ENCODE data around the gene CMTM7.

The CMTM7 gene, protein sequence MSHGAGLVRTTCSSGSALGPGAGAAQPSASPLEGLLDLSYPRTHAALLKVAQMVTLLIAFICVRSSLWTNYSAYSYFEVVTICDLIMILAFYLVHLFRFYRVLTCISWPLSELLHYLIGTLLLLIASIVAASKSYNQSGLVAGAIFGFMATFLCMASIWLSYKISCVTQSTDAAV

DNA sequence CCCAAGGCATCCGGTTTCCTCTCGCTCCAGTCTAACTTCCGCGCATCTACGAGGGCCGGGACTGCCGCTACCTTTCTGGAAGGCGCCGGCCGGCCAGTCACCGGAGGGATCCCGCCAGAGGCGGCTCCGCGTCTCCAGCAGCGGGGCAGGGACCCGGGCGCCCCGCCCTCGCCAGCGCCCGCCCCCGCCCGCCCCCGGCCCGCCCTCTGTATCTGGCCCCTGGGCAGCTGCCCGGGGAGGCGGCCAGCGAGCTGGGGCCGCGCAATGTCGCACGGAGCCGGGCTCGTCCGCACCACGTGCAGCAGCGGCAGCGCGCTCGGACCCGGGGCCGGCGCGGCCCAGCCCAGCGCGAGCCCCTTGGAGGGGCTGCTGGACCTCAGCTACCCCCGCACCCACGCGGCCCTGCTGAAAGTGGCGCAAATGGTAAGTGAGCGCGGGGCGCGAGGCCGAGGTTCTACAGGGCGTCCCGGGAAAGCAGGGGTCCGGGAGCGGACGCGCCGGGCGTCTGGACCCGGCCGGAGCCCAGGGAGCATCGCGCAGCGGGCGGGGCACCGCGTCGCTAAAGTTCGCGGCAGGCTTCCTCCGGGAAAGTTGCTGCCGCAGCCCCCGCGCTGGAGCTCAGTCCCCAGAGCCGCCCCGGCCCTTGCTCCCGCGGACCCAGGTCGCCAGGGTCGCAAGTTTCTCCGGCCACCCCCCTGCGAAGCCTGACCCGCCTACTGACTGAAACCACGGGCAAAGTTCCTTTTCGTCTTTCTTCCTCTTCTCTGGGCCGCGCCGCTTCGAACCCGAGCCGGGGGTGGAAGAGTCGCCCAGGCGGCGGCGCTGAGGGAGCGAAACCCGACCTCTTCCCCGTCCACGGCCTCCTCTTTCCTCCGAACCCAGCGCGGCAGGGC is at the start of gene CMTM7:
Gene CMTM7, plus strand, starts transcription at position 211 of the 893 bp plus-strand sequence. Its CDS starts 54 bp downstream, at position 265.
- DNase-seq = peak; percentile 32

DNA sequence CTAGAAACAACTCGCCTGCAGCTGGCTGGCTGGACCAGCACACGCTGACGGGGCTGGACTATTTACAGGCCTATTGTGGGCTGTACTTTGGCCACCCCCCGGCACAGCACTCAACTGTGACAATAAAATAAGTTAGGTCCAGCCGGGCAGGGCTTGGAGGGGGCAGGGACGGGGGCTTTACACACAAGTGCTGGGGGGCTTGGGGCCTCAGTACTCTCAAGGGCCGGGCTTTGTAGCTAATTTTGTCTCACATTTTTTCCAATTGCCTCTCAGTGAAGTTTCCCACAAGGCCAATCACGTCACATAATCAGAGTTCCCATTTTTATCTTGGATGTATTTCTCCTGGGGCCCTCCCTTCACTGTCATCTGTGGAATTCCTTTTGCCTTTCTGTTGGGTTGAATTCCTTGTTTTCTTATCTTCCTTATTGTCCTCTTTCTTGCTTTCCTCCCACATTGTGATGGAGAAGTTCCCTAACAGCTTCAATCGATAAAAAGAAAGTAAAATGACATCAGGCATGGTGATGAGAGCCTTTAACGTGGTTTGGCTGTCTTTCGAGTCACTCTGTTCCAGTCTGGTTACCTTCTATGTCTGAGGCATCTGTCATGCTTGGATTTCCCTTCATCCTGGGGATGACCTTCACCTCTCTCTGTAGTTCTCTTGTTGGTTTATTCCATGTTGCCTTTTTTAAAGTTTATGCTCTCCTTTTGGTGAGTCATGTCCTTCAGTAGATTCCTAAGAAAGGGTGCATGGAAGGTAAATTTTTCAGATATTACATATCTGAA is 44.1 kb upstream of the CMTM7 start:
- DNase-seq = no peak

DNA sequence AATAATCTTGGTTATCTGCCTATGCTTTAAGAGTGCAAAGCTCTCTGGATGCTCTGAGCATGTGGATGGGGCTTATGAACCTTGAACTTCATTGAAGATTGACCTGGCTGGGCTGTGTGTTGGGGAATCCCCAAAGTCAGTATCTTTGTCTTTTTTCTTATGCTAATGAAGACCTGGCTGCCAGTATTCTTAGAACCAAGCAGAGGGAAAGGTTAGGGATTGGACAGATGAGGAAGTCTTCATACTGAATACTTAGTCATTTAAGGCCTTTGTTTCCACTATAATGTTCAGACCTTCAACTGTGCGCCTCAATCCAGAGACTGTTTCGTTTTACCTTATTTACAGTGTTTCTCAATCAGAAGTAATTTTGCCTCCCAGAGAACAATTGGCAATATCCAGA is 42.5 kb upstream of the CMTM7 start:
- DNase-seq = no peak

DNA sequence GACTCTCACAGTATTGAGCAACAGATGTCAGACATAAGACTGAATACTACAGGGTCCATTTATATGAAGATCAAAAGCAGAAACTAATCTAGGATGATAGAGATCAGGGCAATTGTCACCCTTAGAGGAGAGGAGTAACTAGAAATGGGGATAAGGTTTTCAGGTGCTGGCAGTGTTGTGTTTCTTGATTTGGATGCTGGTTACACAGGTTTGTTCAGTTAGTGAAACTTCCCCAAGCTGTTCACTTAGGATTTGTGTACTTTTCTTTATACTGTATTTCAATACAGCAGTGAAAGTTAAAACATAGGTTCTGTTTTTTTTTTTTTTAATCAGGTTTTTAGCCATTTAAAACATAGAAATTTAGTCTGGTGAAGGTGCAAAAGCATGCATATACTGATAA is 39.1 kb upstream of the CMTM7 start:
- no peak for DNase-seq

DNA sequence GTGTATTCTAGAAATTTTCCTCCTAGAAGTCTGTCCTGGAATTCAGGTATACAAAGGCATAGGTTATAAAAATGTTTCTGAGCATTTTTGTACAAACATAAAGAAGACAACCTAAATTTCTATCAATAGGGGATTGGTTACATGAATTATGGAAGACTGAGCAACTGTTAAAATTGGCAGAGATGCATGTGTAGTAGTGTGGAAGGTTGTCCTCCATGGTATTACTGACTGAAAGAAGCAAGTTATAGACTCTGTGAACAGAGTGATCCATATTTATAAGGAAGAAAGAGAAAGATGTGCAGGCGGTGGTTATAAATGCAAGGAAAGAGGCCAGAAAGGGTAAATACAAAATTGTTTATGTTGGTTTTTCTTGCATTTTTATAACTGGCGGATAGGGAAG is 38.3 kb upstream of the CMTM7 start:
- no peak for DNase-seq

DNA sequence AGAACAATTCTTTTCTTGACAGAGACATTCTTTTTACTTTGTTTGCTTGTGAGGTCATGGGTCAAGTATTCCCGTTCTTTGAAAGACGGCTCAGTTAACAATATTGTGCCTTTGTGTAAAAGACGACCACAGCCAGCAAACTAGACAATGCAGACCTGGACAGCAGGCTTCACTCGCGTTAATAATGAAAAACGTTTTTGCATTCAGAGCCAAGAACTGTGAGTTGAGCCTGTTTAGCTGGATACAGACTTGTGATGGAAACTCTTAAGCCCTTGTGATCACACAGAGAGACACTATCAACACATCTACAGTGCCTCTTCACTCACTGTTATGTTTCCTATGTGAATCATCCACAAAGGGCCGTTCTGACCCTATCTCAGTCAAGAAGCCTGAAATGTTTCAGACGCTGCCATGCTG is 37.3 kb upstream of the CMTM7 start:
- DNase-seq = no peak

DNA sequence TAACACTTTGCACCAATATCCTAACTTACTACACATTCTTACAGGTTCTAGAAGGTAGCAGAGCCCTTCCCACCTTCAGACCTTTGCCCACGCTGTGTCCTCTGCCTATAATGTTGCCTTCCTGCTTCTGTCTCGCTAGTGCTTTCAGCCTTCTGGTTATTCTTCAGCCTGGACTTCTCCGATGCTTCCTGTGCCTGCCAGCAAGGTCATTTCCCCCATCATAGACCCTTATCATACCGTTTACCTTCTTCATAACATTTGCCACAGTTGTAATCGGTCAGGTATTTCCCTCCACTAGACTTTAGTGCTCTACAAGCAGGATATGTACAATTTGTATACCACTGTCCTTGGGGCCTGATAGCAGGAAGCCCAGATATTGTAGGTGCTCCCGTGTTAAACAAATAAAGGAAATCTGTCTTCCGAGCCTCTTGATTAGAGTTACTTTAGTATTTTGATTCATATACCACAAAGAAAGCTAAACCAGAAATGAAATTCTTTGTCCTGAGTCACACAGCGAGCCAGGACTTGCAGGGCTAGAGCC is 35.8 kb upstream of the CMTM7 start:
- no peak for DNase-seq

DNA sequence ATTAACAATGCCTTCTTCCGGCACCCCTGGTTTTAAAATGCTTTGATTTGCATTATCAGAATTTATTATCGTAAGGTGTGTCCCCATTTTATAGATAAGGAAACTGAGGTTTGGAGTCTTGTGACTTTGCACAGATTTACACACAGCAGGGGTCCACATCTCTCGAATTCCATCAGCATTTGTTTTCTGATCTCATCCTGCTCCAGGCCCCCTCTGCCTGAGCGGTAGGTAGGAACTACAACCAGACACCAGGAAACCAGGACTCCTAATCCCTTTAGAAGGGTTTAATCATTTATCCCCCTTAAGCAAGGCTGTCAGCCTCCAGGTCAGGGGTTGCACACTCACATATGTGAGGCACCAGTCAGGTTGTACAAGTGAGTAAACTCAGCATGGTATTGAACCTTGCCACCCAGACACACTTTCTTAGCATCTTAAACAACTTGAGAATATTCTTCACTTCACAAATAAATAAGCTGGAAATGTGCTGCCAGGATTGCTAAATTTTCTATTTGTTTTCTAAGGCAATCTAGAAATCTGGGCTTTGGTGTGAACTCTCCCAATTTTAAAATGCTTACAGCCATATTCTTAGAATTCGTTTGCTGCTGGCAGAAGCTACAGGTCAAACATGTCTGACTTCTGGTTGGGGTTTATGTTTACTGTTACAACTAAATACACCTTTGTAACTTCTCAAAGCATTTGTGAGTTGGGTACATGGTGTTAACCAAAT is 31.7 kb upstream of the CMTM7 start:
- no peak for DNase-seq

DNA sequence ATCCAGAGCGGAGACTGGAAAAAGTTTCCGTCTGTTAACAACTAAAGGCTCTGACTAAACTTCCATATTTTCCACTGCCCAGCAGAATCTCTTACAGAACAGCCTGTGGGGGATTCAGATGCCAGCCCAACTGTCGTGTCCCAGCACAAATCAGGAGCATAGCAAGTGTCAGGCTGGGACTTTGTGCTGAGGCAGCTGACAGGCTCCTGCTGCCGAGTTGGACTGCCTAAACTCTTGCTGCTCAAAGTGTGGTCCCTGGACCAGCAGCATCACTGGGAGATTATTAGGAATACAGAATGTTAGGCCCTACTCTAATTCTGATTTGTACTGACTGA is 31.2 kb upstream of the CMTM7 start:
- no peak for DNase-seq

DNA sequence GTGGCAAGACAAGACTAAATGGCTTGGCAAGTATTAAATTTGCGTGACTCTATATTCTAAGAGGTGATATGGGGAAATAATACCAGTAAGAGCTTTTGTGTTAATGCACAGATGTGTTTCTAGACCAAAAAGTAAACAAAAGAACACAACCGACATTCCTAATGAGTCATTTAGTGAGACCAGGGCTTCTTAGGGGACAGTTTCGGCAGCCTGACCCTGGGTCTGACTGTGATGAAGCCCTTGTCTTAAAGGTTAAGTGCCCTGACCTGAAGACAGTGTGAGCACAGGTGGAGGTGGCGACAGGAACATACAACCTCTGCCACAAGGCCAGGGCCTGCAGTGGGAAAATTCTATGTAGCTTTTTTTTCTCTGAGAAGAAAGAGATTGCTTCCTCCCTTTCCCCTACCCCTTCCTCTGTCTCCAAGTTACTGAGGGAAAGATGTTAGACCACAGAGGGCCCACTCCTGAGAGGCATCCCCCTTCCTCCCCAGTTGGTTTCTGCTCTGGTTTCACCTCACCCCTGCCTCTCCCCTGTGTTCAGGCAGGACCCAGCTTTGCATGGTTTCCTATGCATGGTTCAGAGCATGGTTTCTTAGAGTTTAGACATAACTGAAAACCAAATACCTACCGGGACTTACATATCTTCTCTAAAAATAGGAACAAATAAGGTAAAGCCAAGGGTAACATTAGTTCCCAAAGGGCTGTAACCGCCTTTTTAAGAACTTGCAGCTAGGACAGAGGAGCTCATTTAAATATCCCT is 24.8 kb upstream of the CMTM7 start:
- DNase-seq = no peak

DNA sequence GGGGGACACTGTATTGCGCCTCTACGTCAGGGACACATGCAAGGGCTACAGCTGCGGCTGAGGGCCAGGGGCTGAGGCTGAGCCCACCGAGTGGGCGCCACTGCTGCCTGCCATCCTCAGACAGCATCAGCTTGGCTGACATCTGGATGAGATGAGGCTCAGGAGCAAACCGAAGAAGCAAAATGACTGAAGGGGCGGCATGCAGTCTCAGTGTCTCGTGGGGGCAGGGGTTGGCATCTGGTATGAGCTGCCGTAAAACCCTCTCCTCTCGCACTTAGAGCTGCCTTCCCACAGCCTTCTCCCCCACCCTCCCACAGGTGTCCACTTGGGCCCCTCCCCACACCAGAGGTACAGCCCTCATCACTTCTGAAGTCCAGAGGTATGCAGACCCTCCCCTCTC is 24.2 kb upstream of the CMTM7 start:
- DNase-seq = no peak

DNA sequence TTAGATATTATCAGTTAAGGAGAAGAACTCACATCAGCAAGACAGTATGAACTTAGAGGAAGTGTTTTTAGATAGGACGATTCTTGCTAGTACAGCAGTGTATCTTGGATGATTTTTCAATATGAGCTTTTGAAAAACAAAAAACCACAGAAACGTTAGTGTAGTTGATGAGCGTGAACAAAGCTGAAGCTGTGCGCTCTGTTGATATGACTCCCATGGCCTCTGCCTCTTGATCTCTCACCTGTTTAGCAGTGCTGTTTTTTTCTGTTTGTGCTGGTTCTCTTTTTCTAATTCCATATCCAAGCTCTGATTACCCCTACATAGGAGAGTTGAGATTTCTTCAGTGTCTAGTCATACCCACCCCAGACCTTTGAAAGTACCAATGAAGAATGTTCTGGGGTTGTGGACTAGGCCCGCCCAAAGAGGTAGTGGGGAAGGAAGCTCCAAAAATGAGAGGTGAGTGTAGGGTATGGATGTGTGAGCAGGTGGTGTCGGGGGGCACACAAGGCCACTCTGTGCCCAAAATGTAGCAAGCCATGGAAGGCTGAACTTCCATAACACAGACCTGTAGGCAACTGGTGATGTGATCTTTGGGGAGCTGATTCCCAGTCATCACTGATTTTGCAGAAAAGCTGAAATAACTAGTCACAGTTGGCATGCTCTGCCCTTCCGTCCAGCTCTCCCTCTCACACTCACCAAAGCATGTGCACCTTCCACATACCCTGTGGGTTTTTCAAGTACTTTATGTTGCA is 20.0 kb upstream of the CMTM7 start:
- no peak for DNase-seq

DNA sequence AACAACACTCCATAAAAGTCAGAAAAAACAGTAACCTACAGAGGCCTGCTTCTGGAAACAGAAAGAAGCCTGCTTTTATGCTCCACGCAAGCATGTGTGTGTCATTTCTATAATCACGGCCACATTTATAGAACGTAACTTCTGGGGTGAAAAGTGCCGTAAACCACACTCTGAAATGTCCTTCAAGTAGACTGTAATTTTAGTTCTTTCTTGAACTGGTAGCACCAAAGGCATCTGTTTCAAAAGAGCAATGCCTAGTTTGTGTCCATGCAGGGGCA is 19.5 kb upstream of the CMTM7 start:
- DNase-seq = no peak

DNA sequence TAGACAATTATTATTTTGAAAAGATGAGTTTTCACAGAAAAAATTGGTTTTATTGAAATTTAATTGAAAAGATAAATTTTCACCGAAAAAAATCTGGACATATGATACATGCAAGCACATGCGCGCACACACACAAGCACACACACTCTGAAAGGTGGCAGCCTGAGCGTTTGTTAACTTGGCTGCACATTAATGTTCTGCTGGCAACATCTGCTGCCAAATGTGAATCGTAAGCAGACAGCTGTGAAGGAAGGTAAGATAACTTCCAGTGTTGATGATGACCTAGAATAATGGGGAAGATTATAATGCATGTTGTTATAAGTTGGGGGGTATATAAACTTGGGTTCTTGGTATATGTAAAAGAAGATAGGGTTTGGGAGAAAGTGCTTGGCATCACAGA is 18.4 kb upstream of the CMTM7 start:
- DNase-seq = no peak

DNA sequence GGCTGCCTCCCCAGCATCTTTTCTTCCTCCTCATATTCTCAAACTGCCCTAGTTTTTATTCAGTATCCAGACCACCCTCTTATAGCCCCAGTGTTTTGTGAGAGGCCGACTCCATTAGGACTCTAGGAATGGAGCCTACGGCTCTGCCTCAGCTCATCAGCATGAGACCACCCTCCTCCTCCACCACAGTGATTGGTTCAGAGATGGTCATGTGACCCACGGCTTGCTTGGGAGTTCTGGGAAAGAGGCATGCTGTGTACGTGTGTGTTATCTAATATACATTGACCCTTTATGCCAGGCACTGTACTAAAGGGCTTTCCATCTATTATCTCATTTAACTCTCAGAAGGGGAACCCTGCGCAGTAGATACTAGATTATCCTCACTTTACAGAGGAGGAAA is 17.8 kb upstream of the CMTM7 start:
- DNase-seq = no peak

DNA sequence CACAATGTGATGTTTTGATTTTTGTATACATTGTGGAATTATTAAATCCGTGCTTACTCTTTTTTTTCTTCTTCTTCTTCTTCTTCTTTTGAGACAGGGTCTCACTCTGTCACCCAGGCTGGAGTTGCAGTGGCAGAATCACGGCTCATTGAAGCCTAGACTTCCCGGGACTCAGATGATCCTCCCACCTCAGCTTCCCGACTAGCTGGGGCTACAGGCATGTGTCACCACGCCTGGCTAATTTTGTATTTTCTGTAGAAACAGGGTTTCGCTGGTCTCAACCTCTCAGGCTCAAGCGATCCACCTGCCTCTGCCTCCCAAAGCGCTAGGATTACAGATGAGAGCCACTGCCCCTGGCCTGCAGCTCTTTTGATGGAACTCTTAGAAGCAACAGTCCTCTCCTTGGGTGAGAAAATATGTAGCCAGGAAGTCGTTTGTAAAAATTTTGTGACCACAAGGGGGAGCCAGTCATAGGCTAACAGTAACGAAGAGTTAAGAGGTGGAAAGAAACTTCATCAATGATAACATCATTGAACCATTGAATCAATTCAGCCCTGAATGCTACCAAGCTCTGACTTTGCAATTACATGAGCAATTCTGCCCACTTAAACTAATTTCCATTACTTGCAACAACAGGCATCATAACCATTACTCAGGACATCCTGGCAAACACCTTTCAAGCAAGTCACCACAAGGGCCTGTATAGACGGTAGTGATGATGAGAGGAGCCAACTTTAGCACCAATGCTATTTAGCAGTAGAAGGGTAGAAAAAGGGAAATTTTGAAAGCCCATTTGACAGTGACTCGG is 16.7 kb upstream of the CMTM7 start:
- peak; percentile 54 for DNase-seq

DNA sequence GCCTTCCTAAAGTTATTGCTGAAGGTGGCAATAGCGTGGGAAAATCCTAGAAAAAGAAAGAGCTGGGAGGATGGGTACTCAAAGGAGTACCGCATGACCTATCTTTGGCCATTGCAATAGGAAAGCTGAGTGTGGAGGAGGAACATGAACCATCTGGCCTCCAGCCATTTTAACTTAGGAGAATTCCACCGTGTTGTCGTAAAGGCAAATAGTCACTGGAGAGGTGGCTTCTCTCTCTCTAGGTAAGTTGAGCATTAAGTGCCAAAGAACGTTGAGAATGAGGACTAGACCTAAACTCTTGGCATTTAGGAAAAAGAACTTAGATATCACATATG is 16.1 kb upstream of the CMTM7 start:
- no peak for DNase-seq

DNA sequence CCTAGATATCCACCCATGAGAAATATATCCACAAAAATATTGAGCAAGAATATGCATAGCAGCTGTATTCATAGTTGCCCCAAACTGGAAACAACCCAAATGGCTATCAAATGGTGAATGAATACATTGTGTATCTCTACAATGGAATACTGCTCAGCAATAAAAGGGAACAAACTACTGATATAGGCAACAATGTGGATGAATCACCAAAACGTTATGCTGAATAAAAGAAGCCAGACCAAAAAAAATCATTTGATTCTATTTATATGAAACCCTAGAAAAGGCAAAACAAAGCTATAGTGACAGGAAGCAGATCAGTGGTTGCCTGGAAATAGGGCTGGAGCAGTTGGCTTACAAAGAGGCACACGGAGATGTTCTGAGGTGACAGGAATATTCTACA is 15.5 kb upstream of the CMTM7 start:
- DNase-seq = no peak

DNA sequence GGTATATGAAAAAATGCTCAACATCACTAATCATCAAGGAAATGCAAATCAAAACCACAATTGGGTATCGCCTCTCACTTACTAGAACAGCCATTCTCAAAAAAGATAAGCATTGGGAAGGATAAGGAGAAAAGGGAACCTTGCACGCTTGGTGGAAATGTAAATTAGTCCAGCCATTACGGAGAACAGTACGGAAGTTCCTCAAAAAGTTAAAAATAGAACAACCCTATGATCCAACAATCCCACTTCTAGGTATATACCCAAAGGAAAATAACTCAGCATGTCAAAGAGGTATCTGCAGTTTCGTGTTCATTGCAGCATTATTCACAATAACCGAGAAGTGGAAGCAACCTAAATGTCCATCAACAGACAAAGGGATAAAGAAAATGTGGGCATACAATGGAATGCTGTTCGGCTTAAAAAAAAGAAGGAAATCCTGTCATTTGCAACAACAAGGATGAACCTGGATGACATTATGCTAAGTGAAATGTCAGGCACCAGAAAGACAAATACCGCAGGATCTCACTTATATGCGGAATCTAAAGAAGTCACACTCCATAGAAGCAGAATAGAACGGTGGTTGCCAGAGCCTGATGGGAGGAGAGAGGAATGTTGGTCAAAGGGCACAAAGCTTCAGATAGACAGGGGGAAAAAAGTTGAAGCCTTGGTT is 11.7 kb upstream of the CMTM7 start:
- DNase-seq = no peak

DNA sequence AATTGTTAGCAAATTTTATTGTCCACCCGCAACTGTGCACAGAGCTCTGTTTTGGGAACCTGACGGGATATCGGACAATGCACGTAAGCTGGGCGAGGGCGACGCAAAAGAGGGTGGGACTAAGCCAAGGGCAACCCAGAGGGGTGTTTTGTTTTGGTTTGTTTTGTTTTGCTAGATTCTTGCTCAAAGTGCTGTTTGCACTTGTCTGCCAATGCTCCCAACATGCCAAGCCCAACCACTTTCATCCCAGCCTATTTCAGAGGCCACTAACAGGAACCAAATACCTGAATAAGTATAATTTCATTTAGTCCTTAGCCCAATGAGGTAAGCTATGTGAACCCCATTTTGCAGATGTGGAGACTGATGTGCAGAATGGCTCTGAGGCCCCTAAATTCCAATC is 9.7 kb upstream of the CMTM7 start:
- no peak for DNase-seq

All from NCI-H510A treated with DMSO at 0.1 percent for 48 hours (cell line).